Hematopoietic multipotent progenitor cell treated with erythropoietin and hydrocortisone succinate and interleukin-3 and kit ligand, for 8 days (in vitro differentiated cells): ENCODE results near the gene AP4E1.
"Not testable (repeated sequence)": the region's sequence is repeated elsewhere in the genome, so short reads cannot be mapped to it uniquely, and the experiment has no call there.

Source experiments
- DNase-seq: peaks from one replicate; pipeline ENCODE4 v3.0.0-alpha.2; 2015

AP4E1 gene

DNA sequence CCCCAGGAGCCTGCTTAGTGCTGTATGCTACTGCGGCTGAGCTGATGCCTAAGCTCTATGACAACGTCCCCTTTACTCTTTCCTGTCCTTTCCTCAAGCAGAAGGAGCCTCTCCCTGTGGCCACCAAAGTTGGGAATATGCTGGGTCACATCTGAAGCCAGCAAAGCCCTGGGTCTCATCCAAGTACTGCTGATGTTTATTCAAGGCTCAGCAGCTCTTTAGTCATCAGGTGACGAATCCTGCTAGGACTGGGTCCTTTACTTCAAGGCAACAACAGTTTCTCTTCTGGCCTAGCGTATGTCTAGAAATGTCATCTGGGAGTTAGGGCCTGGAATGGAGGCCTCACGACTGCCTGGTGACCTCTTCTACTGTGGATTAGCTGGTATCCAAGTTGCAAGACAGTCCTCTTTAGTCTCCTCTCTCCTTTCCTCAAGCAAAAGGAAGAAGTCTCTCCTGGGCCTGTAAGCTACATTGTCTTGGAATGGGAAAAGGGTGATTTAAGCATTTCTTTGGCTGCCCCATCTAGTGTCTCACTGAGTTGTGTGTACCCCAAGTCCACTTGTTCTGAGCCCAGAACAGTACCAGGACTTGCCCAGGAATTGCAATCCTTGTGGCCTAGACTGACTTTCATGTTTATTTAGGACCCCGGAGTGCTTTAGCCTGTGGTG is 122.3 kb downstream of the AP4E1 start:
- no peak for DNase-seq

DNA sequence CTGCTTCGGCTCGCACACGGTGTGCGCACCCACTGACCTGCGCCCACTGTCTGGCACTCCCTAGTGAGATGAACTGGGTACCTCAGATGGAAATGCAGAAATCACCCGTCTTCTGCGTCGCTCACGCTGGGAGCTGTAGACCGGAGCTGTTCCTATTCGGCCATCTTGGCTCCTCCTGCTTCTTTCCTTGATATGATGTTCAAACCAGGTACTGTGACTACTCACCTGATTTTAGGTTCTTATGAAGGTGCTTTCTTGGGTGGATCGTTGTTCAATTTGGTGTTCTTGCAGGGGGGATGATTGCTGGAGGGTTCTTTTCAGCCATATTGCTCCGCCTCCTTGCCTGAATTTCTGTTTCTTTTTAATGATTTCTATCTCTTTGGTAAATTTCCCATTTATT is 129.0 kb downstream of the AP4E1 start:
- DNase-seq: not testable (repeated sequence)

DNA sequence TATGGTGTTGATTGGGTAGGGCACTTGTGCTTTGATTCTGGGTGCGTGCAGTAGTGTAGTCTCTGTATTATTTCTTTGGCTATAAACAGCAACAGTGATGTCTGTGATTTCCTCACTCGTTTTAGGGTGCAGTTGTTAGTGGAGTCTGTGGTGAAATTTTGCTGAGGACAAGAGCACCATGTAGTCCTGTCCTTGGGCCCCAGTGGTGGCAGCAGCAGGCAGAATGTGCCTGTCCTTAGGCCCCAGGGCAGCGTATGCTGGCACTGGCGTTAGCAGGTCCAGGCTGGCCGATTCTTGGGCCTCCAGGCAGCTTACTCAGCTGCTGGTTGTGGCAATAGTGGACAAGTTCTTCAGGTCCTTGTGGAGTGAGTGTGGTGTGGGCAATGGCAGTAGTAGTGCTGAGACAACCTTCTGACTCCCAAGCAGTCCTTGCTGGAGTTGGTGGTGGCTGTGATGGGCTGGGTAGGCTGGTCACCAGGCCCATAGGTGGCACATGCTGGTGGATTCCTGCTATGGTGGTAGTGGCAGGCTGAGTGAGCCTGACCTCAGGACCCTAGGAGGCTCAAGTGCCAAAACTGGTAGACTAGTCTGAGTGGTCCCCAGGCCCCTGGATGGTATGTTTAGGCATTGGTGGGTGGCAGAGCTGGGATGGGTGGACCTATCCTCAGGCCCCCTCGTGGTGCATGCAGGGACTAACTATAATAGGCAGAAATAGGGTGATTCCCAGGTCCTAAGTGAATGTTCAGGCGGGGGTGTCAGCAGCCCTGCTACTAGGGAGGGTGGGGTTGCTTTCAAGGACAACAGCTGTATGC is 129.9 kb downstream of the AP4E1 start:
- no peak for DNase-seq

DNA sequence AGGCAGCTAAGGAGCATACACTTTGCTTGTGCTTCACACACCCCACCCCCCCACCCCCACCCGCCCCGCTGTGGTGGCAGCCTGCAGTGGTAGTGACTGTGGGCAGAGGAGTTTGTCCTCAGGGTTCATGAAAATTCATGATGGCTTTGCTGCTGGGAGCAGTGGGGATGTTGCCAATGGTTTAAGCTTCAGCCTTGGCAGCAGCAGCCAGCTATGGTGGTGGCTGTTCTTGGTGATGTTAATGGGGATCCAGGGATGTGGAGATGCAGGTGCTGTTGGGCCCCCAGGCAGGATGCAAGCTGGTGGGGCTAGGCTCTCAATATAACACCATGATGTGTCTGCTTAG is 130.5 kb downstream of the AP4E1 start:
- no peak for DNase-seq

DNA sequence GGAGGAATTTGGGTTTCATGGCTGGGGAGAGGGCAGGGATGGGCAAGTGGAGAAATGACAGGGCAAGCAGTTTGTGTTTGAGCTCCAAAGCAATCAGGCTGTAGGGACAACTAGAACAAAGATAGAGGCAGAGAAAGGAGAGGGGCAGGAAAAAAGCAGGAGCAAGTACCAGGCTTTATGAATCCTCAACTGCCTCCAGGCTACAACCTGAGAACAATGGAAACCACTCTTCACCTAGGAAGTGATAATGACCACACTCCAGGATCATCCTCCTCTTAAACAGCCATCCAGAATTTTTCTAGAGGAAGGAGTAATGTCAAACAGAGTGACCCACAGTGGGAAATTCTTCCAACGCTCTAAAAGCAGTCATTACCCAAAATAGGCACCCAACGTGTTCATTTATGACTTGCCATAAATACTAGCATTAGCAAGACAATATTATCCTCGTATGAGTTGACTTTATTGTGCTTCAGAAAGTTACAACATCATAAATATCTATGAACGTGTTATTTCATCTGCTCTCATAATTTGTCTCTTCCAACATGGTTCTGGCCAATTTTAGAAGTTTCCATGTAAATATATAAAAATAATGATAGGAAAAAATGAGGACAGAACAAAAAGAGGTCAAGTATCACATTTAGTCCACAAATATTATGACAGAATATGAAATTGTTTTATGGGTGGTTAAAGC is 135.7 kb downstream of the AP4E1 start:
- DNase-seq: no peak

DNA sequence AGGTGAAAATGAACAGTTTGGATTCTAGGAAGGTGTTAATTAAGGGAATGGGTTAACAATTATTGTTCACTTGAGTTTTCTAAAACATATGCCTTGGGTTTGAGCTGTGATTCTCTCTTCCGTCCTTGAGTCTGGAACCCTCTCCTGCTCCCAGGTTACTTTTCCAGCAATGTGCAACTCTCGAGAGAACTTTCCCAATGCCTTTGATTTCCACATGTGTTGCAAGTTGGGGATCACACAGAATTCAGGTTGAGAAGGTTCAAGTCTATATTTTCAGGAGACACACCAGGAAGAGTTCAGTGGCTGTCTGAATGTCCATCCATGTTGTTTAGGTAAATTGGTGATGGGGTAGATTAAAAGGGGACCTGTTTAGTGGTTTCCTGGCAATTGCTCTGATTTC is 137.5 kb downstream of the AP4E1 start:
- DNase-seq: no peak

DNA sequence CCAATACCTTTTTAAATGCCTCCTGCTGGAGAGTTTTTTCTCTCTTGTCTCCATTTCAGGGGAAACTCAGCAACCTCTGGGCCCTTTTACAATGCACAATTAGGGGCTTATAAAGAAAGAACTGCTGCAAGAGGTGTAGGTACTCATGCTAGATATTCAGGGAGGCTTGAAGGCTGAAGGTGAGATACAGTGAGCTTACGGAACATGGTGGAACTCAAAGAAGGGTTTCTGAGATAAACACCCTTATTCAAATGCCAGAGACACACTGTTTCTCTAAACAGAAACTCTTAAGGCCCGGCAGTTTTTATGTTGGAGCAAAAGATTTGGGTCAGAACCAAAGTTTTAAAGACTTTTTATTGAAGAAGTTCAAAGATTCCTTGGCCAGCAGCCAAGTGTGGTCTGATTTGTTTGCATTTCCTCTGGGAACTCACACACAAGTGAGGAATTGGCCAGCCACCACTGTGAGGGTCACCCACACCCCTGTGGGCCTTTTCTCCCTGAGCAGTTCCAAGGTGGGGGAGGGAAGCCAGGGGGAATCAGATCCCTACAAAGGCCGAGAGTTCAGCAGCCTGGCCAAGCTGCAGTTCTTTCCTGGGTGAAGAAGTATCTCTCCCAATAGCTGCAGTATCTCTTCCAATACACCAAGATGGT is 138.4 kb downstream of the AP4E1 start:
- DNase-seq: no peak

DNA sequence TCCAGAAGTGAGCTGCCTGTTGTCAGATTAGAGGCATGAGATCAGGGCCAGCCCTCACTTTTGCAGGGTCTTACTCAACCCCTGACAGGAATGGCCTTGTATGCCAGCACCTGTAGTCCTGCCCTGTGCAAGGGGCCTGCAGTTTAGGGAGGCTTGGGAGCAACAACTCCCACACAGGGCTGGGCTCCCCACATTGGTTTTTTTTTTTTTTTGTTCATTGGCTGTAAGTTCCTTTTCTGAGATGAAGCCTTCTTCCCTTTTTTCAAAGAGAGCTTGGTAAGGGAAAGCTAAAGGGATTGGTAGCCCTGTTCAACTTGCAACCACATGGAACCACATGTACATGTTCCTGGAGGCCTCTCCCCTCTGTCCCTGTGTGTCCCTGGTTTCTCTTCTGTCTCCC is 139.8 kb downstream of the AP4E1 start:
- DNase-seq: no peak

DNA sequence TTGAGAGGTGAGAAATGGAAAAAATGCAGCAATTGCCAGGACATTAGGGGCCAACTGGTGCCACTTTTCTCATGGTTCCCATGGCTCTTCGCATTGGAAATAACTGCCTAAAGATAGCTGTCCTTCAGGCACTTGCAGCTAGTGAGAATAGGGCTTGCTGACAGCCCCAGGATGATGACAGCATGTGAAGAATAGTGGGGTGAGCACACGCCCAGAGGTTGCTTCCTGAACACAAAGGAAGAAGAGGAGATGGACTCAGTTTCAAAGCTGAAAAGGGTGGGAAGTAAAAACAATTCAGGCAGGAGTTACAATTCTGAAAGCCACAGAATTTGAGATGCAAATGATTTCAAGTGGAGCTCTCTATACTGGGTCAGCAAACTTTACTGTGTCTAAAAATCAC is 140.6 kb downstream of the AP4E1 start:
- DNase-seq: no peak

DNA sequence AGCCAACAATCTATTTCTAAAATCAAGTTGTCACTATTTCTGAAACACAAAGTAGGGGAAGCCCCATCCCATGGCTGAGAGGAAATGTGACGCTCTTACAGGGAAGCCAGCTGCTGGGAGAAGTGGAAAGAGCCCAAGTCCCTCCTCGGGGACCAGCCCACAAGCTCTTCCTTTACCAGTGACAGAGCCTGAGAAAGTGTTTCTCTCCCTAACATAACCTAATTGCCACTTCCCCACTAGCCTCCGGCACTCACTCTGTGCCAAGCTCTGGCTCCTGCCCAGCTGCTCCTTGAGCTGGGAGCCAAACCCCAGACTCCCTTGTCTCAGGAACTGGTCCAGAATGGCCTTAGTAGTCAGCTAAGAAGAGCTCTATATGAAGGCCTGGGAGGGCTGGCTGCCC is 143.3 kb downstream of the AP4E1 start:
- DNase-seq: no peak

DNA sequence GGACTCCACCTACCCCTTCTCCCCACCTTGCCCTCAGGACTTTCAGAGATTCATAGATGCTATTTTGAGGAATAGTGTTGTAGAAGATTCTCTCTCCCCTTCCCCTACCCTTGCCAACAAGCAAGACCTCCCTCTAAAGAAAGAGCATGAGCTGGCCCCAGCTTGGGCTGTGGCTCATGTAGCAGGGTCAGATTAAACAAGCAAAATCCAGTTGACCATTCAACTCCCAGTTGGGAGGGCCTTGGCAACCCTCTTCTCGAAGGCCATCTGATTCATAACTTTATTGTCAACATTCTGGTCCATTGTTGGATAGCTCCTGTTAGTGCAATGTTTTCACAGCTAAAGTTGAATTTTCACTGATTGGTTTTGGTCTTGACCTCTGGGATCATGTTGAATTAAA is 145.1 kb downstream of the AP4E1 start:
- DNase-seq: no peak

DNA sequence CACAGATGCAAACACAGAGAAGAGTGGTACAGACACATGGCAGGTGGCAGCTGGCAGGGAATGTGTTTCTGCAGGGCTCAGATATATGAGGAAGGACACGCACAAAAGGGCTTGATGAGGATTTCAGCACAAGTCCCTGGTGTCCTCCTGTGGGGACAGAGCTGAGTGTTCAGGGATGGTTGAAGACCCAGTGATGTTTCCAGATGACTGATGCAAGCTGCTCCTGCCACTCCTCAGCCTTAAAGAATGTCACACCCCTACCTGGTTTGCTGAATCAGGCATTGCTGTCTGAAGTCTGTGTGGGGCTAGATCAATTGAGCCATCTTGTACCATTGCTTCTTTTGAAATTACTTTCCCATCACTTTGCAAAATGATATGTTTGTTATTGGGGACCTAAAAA is 146.1 kb downstream of the AP4E1 start:
- no peak for DNase-seq
